Activated CD4-positive, alpha-beta T cell treated with anti-CD3 and anti-CD28 coated beads for 36 hours (primary cell): ENCODE results near the gene NAB2. TPM values are rescaled to one million over a fixed set of nuclear protein-coding genes. Genes with fewer than 3 reads are reported as not detected.
A peak's percentile ranks its signal among the peaks of the same experiment; 100 is the strongest.
"Not testable (repeated sequence)": the region's sequence is repeated elsewhere in the genome, so short reads cannot be mapped to it uniquely, and the experiment has no call there.

Experiments used
- ATAC-seq: fragments of 200-7000 bp; cut with Tn5 transposase; one replicate; pipeline ENCODE4 v1.10.0; 2021; ENCODE audit warnings: mild to moderate bottlenecking, moderate library complexity
- CTCF ChIA-PET: fragments of 350-600 bp; sonication (Branson Sonifier 250); formaldehyde crosslinking; loops from one replicate; lab custom pipeline; 2021; ENCODE audit warnings: antibody characterized with exemption; lab: Charles Lee
- POLR2A ChIA-PET: fragments of 350-600 bp; sonication (Branson Sonifier 250); formaldehyde crosslinking; loops from one replicate; lab custom pipeline; 2021; ENCODE audit warnings: antibody characterized with exemption, inconsistent platforms; lab: Charles Lee
- DNase-seq: peaks from one replicate; pipeline ENCODE4 v3.0.0-alpha.2; 2020
- H3K27ac Mint-ChIP-seq: one replicate; pipeline ENCODE4 v1.8.0; 2021; ENCODE audit warnings: mixed read lengths
- H3K27me3 Mint-ChIP-seq: one replicate; pipeline ENCODE4 v1.8.0; 2021; ENCODE audit warnings: mixed read lengths
- H3K36me3 Mint-ChIP-seq: one replicate; pipeline ENCODE4 v1.8.0; 2021; ENCODE audit warnings: low read depth, mixed read lengths
- H3K4me1 Mint-ChIP-seq: one replicate; pipeline ENCODE4 v1.8.0; 2021; ENCODE audit warnings: mixed read lengths
- H3K4me3 Mint-ChIP-seq: one replicate; pipeline ENCODE4 v1.8.0; 2021; ENCODE audit warnings: mild to moderate bottlenecking, moderate library complexity, mixed read lengths
- H3K9me3 Mint-ChIP-seq: one replicate; pipeline ENCODE4 v1.8.0; 2021; ENCODE audit warnings: low read depth, mixed read lengths
- intact Hi-C, 2 experiments: fragments of 100-400 bp; cut with DNase I in 1 of 2; cut with micrococcal nuclease in 1 of 2; formaldehyde crosslinking; loops; one replicate each; pipeline versions ENCODE4 v1.14.2 to v1.15.1; 2022 to 2024; cut with DNase I, micrococcal nuclease
- total RNA-seq, 2 experiments: library from RNA; stranded (reverse); gene quantifications; one replicate each; pipeline ENCODE4 v1.2.3, GENCODE V29; 2021

The NAB2 gene
- total RNA-seq, 2 experiments from 2014 or later: 46.8 to 48.6 TPM

DNA sequence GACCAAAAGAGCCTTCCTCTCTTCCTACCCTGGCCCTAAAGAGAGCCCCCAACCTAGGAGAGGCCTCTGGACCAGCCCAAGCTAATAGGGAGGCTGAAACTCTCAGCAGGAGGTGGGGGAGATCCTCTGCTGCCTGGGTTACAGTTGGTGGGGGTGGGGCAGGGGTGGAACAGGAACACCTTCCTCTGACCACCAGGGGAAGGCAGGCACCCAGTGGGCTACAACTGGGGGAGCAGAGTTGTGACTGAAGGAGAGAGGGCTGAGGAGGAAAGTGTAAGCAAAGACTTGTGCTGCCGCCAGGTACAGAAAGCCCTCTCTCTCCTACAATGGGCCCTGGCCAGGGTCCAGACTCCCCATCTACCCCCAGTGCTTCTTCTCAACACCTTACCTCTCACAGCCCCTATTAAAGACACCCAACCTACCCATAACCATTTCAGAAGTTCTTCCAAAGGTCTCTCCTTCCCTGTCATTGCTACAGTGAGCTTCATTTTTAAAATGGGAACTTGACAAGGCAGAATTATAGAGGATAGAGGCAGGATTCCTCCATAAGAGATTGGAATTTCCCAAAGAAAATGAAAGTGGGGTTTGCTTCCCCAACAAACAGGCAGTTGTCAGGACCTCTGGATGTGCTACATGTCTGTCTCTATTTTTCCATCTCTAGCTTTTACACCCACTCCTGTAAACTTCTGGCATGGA lies 40.3 kb upstream of the NAB2 start:
- H3K4me1 Mint-ChIP-seq: peaks cover 32% of the 10 kb centered on the region
- H3K36me3 Mint-ChIP-seq: peaks cover 5% of the 10 kb centered on the region
- H3K4me3 Mint-ChIP-seq: no peak overlapping the region
- ChIA-PET POLR2A (interaction anchor here (1.1 kb wide), 1 partner anchor 64 kb away, joined by 3 read pairs; no protein-coding TSS in a partner anchor), CTCF (interaction anchor here (0.8 to 4.2 kb wide), 12 partner anchors 8 to 543 kb away, joined by 3 to 41 read pairs (median 4); no protein-coding TSS in a partner anchor)
- intact Hi-C loops: no loop called here
- H3K9me3 Mint-ChIP-seq: no peaks in the 10 kb centered on the region
- ATAC-seq: no peak
- DNase-seq: no peak
- peak overlapping the region; percentile 85 for H3K27ac Mint-ChIP-seq
- no peaks in the 10 kb centered on the region for H3K27me3 Mint-ChIP-seq

DNA sequence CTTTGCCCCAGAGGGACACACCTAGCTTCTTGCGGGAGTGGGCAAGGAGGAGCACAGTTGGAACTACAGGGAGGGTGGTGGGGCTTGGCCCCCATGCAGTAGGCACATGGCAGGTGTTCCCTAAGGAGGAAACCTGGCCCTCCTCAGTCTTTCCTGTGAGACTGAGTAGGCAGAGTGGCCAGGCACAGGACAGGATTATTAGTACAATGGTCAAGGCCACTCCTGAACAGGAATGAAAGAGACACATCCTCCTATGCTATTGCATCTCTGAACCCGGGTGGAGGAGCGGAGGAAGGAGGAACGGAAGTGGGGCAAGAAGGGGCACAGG lies 39.8 kb upstream of the NAB2 start:
- ATAC-seq (no peak), DNase-seq (no peak)
- Mint-ChIP-seq H3K4me3 (no peak overlapping the region), H3K36me3 (peaks cover 11% of the 10 kb centered on the region), H3K27ac (no peak overlapping the region), H3K27me3 (no peaks in the 10 kb centered on the region), H3K4me1 (peaks cover 32% of the 10 kb centered on the region), H3K9me3 (no peaks in the 10 kb centered on the region)
- intact Hi-C loops: no loop called here
- POLR2A ChIA-PET: no interaction called here
- CTCF ChIA-PET: interaction anchor here (0.9 to 4.2 kb wide), 7 partner anchors 9 to 542 kb away, joined by 3 to 41 read pairs (median 4); no protein-coding TSS in a partner anchor

DNA sequence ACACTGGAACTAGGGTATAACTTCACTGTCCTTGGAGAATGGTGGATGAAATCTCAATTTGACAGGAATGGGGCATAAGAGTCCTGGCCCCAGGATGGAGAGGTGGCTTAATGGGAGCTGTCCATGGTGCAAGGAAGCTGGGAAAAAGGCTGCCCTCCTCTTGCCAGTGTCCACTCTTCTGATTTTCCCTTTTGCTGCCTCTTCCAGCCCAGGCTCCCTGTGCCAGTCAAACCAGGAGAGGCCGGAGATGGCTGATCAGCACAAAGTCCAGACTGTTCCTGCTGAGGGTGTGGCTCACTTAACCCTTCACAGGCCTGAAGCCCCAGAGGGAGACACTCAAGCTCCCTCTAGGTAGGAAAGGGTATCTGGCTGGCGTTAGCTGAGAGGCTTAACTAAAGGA lies 39.0 kb upstream of the NAB2 start, which contains the start of gene MYO1A:
TSS of gene MYO1A (minus strand) at position 240 of the 400 bp plus-strand sequence. CDS start 1,806 bp downstream, outside the sequence.
- CTCF ChIA-PET: interaction anchor here (1.0 to 3.8 kb wide), 7 partner anchors 11 to 296 kb away, joined by 3 to 28 read pairs (median 4); no protein-coding TSS in a partner anchor
- Mint-ChIP-seq H3K4me3 (no peak within 1 kb of the TSS), H3K9me3 (no peaks in the 10 kb centered on the region), H3K27ac (no peak within 1 kb of the TSS), H3K27me3 (no peaks in the 10 kb centered on the region), H3K4me1 (peaks cover 32% of the 10 kb centered on the region), H3K36me3 (peaks cover 15% of the 10 kb centered on the region)
- no peak for ATAC-seq
- DNase-seq: no peak
- intact Hi-C loops: no loop called here
- POLR2A ChIA-PET: no interaction called here

DNA sequence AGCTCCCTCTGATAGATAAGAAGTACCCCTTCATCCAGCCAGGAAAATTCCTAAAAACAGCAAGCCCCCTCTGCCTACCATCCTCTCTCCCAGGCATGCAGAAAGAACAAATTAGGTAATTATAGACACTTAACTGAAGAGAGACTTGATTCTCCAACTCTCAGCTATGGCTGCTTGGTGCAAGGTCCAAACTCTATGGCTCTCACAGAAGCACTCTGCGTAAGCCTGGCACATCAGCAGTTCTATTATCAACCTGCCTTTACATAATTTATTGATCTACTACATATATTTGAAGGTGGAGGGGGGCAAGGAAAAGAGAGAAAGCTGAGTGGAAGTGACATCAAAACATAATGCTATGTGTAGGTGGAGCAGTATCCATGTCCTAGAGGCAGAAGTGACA lies 37.9 kb upstream of the NAB2 start:
- no peak for ATAC-seq
- Mint-ChIP-seq H3K36me3 (peaks cover 21% of the 10 kb centered on the region), H3K4me3 (no peak overlapping the region), H3K9me3 (no peaks in the 10 kb centered on the region), H3K4me1 (peaks cover 30% of the 10 kb centered on the region), H3K27ac (no peak overlapping the region), H3K27me3 (no peaks in the 10 kb centered on the region)
- ChIA-PET POLR2A (no interaction called here), CTCF (interaction anchor here (0.7 to 3.8 kb wide), 3 partner anchors 10 to 46 kb away, joined by 3 to 28 read pairs (median 10); no protein-coding TSS in a partner anchor)
- DNase-seq: no peak
- intact Hi-C loops: no loop called here

DNA sequence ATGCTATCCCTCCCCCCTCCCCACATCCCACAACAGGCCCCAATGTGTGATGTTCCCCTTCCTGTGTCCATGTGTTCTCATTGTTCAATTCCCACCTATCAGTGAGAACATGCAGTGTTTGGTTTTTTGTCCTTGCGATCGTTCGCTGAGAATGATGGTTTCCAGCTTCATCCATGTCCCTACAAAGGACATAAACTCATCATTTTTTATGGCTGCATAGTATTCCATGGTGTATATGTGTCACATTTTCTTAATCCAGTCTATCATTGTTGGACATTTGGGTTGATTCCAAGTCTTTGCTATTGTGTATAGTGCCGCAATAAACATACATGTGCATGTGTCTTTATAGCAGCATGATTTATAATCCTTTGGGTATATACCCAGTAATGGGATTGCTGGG lies 35.8 kb upstream of the NAB2 start:
- H3K4me3 Mint-ChIP-seq, H3K27ac Mint-ChIP-seq, H3K27me3 Mint-ChIP-seq, DNase-seq, ATAC-seq, intact Hi-C loops, H3K9me3 Mint-ChIP-seq, POLR2A ChIA-PET: not testable (repeated sequence)
- H3K36me3 Mint-ChIP-seq: peaks cover 36% of the 10 kb centered on the region
- CTCF ChIA-PET: interaction anchor here (1.0 to 3.8 kb wide), 2 partner anchors 8 to 18 kb away, joined by 3 to 28 read pairs; no protein-coding TSS in a partner anchor
- peaks cover 19% of the 10 kb centered on the region for H3K4me1 Mint-ChIP-seq

DNA sequence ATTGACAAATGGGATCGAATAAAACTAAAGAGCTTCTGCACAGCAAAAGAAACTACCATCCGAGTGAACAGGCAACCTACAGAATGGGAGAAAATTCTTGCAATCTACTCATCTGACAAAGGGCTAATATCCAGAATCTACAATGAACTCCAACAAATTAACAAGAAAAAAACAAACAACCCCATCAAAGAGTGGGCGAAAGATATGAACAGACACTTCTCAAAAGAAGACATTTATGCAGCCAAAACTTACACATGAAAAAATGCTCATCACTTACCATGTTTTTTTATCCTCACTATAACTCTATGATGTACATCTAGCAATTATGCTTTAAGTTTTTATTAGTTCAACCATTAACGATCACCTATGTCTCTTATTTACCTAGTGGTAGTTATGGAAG lies 35.0 kb upstream of the NAB2 start:
- ATAC-seq, H3K4me3 Mint-ChIP-seq, H3K9me3 Mint-ChIP-seq, H3K27me3 Mint-ChIP-seq, CTCF ChIA-PET, POLR2A ChIA-PET, intact Hi-C loops, DNase-seq, H3K27ac Mint-ChIP-seq: not testable (repeated sequence)
- peaks cover 13% of the 10 kb centered on the region for H3K4me1 Mint-ChIP-seq
- H3K36me3 Mint-ChIP-seq: peaks cover 43% of the 10 kb centered on the region

DNA sequence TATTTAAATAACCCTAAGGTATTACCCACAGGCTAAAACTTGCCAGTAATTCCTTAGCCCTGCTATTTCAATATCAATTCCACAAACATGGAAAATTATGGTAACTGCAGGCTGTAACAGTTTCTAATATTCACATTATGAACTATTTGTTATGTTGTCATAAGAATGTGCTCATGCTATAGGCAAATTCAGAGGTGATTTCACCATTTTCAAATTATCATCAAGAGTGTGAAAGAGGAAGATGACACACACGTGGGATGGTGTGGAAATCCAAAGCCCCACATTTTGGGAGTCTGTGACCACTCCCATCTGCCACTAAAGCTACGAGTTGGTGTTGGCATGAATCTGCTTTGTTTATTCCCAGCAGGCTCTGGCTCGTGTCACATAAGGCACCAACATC lies 33.1 kb upstream of the NAB2 start:
- peaks cover 17% of the 10 kb centered on the region for H3K4me1 Mint-ChIP-seq
- H3K4me3 Mint-ChIP-seq: no peak overlapping the region
- ATAC-seq (no peak), DNase-seq (no peak)
- H3K27me3 Mint-ChIP-seq: no peaks in the 10 kb centered on the region
- no peak overlapping the region for H3K27ac Mint-ChIP-seq
- ChIA-PET POLR2A (interaction anchor here (1.0 kb wide), 1 partner anchor 47 kb away, joined by 3 read pairs; no protein-coding TSS in a partner anchor), CTCF (interaction anchor here (1.0 to 14.6 kb wide), 4 partner anchors 40 to 297 kb away, joined by 3 to 207 read pairs (median 6); partner anchors contain the start of genes TAC3 and ZBTB39)
- intact Hi-C loops: no loop called here
- no peaks in the 10 kb centered on the region for H3K9me3 Mint-ChIP-seq
- H3K36me3 Mint-ChIP-seq: peaks cover 61% of the 10 kb centered on the region

DNA sequence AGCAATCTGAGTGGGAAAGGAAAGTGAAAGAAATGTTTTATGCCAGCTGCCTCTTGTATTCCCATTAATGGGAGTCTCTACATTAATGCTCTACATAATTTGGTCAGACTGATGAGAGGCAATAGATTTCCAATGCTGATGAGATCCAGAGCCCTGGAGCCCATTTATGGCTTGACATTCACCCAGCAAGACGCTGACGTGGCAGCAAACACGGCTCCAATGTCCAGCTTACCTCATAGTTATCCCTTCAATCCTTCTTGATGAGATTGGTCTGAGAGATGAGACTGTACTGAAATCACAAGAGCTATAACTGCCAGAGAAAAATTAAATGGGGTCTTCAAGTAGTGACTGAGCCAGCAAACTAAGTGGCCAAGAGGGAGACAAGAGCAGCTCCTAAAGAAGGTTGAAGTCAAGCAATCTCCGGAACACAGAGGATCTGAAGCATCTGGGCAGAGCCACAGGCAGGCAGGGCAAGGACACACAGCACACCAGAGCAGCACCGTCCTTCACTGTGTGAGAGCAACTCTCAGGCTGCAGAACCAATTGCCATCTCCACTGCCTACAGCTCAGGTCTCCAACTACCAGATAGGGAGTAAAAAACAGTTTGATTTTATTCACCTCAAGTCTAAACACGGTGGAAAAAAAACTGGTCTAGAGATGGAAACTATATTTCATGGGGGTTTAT lies 31.7 kb upstream of the NAB2 start:
- POLR2A ChIA-PET: no interaction called here
- H3K27me3 Mint-ChIP-seq: no peaks in the 10 kb centered on the region
- ATAC-seq: no peak
- H3K4me1 Mint-ChIP-seq: peaks cover 22% of the 10 kb centered on the region
- H3K9me3 Mint-ChIP-seq: no peaks in the 10 kb centered on the region
- peaks cover 67% of the 10 kb centered on the region for H3K36me3 Mint-ChIP-seq
- CTCF ChIA-PET: interaction anchor here (0.7 to 14.6 kb wide), 10 partner anchors 9 to 299 kb away, joined by 3 to 207 read pairs (median 4); partner anchors contain the start of genes TAC3 and ZBTB39
- intact Hi-C loops: no loop called here
- no peak for DNase-seq
- no peak overlapping the region for H3K4me3 Mint-ChIP-seq
- no peak overlapping the region for H3K27ac Mint-ChIP-seq

DNA sequence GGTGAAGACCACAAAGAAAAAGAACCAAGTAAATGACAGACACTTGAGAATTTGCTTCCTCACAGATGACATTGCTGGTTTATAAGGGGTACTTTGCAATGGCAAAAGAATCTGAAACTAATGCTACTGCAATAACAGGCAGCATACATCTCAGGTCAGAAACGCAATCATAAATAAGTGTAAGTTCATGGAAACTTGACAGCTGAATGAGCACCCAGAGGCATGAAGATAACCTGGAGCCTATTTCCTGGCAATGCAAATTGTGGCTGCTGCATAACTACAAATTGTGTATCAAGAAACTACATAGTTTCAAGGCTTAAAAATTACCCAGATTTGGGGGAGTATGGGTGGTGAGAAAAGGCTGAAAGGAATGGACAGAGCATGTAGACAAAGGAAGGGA lies 30.5 kb upstream of the NAB2 start:
- Mint-ChIP-seq H3K9me3 (no peaks in the 10 kb centered on the region), H3K4me1 (peaks cover 33% of the 10 kb centered on the region), H3K27ac (peak overlapping the region; percentile 48), H3K4me3 (no peak overlapping the region), H3K36me3 (peaks cover 74% of the 10 kb centered on the region), H3K27me3 (no peaks in the 10 kb centered on the region)
- DNase-seq (no peak), ATAC-seq (no peak)
- ChIA-PET CTCF (interaction anchor here (0.6 to 26.8 kb wide), 7 partner anchors 10 to 66 kb away, joined by 3 to 411 read pairs (median 4); partner anchors contain the start of genes NAB2 and ZBTB39), POLR2A (no interaction called here)
- intact Hi-C loops: no loop called here

DNA sequence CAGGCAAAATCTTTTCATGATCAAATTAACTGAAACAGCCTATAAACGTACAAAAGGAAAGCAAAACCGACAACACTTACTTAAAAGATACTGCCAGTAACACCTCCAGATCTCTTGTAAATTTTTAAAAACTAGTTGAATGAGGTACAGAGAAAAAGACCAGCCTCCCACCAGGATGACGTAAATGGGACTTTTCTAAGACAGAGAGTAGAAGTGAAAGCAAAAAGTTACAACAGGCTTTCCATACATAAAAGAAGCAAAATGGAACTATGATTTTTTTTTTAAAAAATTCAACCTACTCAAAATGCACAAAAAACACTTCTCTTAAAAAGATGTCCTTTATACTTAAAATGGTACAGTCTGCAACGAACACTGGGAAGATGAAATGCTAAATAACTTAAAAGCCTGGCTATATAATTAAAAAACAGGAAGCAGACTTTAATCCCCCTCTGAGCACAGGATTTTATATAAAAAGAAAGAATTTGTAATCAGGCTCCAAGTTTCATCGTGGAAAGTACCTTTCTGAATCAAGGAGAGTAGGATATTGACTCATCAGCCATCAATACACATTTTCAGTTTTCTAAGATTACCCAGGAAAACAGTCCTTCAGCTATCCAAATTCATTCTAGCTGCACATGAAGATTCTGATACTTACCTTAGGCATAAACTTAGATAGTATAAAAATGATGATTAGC lies 24.8 kb upstream of the NAB2 start:
- Mint-ChIP-seq H3K4me3 (peak overlapping the region; percentile 76), H3K9me3 (peaks cover 5% of the 10 kb centered on the region), H3K4me1 (peaks cover 66% of the 10 kb centered on the region), H3K27me3 (no peaks in the 10 kb centered on the region), H3K27ac (peak overlapping the region; percentile 98), H3K36me3 (peaks cover 80% of the 10 kb centered on the region)
- ATAC-seq (peak; percentile 79), DNase-seq (peak; percentile 80)
- intact Hi-C loops: loop anchor here (1.0 to 5.0 kb wide), 12 partner anchors 14 to 376 kb away; partner anchors contain the start of genes NEMP1 (in 2 of the 2), INHBC (in 1 of the 2), PRIM1 (in 1 of the 2) and PTGES3 (in 1 of the 2)
- ChIA-PET POLR2A (interaction anchor here (0.8 to 1.8 kb wide), 2 partner anchors 24 to 48 kb away, joined by 4 to 12 read pairs; partner anchors contain the start of gene STAT6), CTCF (interaction anchor here (0.6 to 26.8 kb wide), 12 partner anchors 11 to 1019 kb away, joined by 3 to 411 read pairs (median 4); partner anchors contain the start of genes NAB2, STAT6 and ZBTB39)
